ENCODE results near the gene KCNQ1OT1. TPM values are rescaled to one million over a fixed set of nuclear protein-coding genes. Genes with fewer than 3 reads are reported as not detected.

The KCNQ1OT1 gene
- total and polyA plus RNA-seq, 9 of the 15 experiments (the other 6 are each of a cell fraction or from before 2014, with no cell fraction given) = 0.04 to 2.3 (median 0.74) TPM

- H4K20me1 ChIP-seq (replicated peaks; ENCODE audit: control insufficient read depth, insufficient read depth, low read length) = 0 out of 2 replicates have a peak, but pooled peaks cover 2% of the 10 kb centered on the region
- 26% methylated on average over 12 of the region's 12 CpGs for WGBS (ENCODE audit: insufficient coverage, low coverage, missing lambda C conversion rate)
- no TSS peak for BruUV-seq (replicated peaks)
- ATAC-seq (no peak), FAIRE-seq (no peak), DNase-seq (ENCODE audit: extremely low read depth in 1 of 4, low spot score in 3 of 4) (no peak)
- no peak overlapping the region for H3K4me3 ChIP-seq
- POLR2A ChIA-PET = interaction anchor here (0.6 to 2.1 kb wide), 3 partner anchors 11 to 13 kb away, joined by 3 to 14 read pairs (median 3); partner anchors contain the start of gene KCNQ1OT1
- in situ Hi-C loops (cut with MboI) (no loop called here), intact Hi-C loops (cut with micrococcal nuclease) (no loop called here)
- H2AFZ ChIP-seq (ENCODE audit: low read depth, low read length) = no peak overlapping the region
- H3K36me3 ChIP-seq (ENCODE audit: control insufficient read depth, insufficient read depth, low read length) = no peaks in the 10 kb centered on the region
- H3K9me1 ChIP-seq (ENCODE audit: control insufficient read depth, insufficient read depth, low read length) = no peaks in the 10 kb centered on the region
- CTCF ChIA-PET (ENCODE audit: low intra/inter-chr PET ratio) = no interaction called here
- H3K27me3 ChIP-seq (ENCODE audit: control insufficient read depth in 2 of 2, insufficient read depth in 2 of 2, low read length in 2 of 2) = peaks cover 2 to 48% of the 10 kb centered on the region in 2 experiments; a peak in 3 of 5 replicates
- no peak overlapping the region for H3K27ac ChIP-seq (ENCODE audit: extremely low read depth, low read depth, low read length)
- peaks cover 0 to 12% of the 10 kb centered on the region in 2 experiments; a peak in 4 of 5 replicates for H3K4me1 ChIP-seq (replicated peaks in 1 of 2; ENCODE audit: control insufficient read depth in 2 of 2, insufficient read depth in 2 of 2, low read length in 2 of 2)
- H3K4me2 ChIP-seq (ENCODE audit: insufficient read depth, low read length) = no peak overlapping the region
- H3K9me3 ChIP-seq (replicated peaks; ENCODE audit: control insufficient read depth, insufficient read depth, low read depth, low read length) = no peaks in the 10 kb centered on the region; the same call in 1 of the 2 replicates
- H3K9ac ChIP-seq (ENCODE audit: insufficient read depth in 1 of 2, low read depth in 2 of 2, low read length in 2 of 2) = no peak overlapping the region
- H3K79me2 ChIP-seq (ENCODE audit: control insufficient read depth, insufficient read depth, low read length) = no peaks in the 10 kb centered on the region
- TF ChIP-seq E2F5 (CRISPR knock-in tag; IDR thresholded peaks at IDR 0.05) (no peak), SMAD4 (CRISPR knock-in tag; conservative IDR thresholded peaks at IDR 0.05) (no peak), RFX5 (IDR thresholded peaks at IDR 0.05; ENCODE audit: low read depth, low read length) (no peak), ZKSCAN8 (CRISPR knock-in tag; IDR thresholded peaks at IDR 0.05) (no peak), KLF16 (IDR thresholded peaks at IDR 0.05) (no peak), MEIS2 (IDR thresholded peaks at IDR 0.05; ENCODE audit: partially characterized antibody) (no peak), ZNF217 (CRISPR knock-in tag; IDR thresholded peaks at IDR 0.05) (no peak), ZNF354B (CRISPR knock-in tag; IDR thresholded peaks at IDR 0.05) (no peak), UBTF (IDR thresholded peaks at IDR 0.05; ENCODE audit: borderline replicate concordance in 1 of 2, low read depth in 2 of 2, low read length in 2 of 2) (no peak), GABPA (tag; conservative IDR thresholded peaks at IDR 0.05; ENCODE audit: low read depth) (no peak), ARID1B (IDR thresholded peaks at IDR 0.05) (no peak), ZNF77 (CRISPR knock-in tag; IDR thresholded peaks at IDR 0.05) (no peak), TCF7L2 (IDR thresholded peaks at IDR 0.05; ENCODE audit: low read depth, low read length) (no peak), PHB2 (IDR thresholded peaks at IDR 0.05; ENCODE audit: low read depth) (no peak), EP300 (IDR thresholded peaks at IDR 0.05; ENCODE audit: low read length) (no peak), ZFP30 (CRISPR knock-in tag; IDR thresholded peaks at IDR 0.05; ENCODE audit: borderline replicate concordance) (no peak), TCF15 (CRISPR knock-in tag; IDR thresholded peaks at IDR 0.05) (no peak), ZNF830 (CRISPR knock-in tag; IDR thresholded peaks at IDR 0.05) (no peak), MLLT1 (IDR thresholded peaks at IDR 0.05) (no peak)
These were observed 13.3 kb upstream of the KCNQ1OT1 start for GRCh38 chr11:2713094-2713493.
